Fibroblast of pulmonary artery (primary cell): ENCODE measurements around the gene ROR1.

Experiments used
- DNase-seq: peaks from one replicate; pipeline ENCODE4 v3.0.0-alpha.2; 2010; ENCODE audit warnings: low read depth
- H3K4me3 ChIP-seq: replicated peaks from 2 replicates; pipeline ENCODE4 v1.5.1; 2011; ENCODE audit warnings: low read depth, mild to moderate bottlenecking, control low read depth, low read length, moderate library complexity
- TF ChIP-seq, protein P1 (sequence below): IDR thresholded peaks from 2 replicates; pipeline ENCODE4 v1.5.1; 2011; ENCODE audit warnings: mild to moderate bottlenecking, control low read depth, low read length, inconsistent platforms; ENCODE audit errors: missing control alignments

Gene ROR1

DNA sequence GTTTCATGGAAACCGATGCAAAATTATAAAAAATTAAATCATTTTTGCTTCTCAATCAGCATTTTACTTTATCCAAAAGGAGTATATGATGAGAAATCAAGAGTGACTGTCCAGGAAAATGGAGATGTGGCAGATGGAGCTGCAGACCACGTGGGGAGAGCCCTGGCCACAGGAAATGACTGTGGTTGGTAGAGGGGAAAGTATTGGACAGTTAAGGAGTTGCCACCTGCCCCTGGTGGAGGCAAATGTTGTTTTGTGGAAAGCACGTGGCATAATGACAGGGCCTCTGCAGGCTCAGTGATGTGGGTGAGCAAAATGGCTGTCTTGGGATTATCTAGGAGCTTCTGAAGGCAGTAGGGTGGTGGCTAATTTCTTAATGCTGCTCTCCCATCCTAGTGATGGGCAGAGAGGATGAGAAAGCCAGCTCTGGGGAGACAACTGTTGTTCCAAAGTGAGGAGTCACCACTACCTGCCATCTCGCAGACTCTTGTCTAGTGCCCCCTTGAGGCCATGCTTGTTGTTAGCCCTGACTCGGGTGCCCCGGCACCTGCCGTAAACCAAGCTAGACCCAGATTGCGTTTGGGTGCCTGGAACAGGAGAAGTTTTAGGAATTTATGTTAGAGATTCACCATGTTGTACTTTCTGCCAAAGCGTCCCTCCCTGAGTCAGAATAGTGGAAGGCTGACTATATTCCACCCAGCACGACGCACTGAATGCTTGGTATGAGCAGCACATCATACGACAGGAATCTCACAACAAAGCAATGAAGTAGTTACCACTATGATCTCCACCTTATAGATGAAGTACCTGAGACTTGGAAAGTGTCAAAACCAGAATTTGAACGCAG is 144.0 kb downstream of the ROR1 start:
- H3K4me3 ChIP-seq = no peak overlapping the region
- TF ChIP-seq, protein P1, sequence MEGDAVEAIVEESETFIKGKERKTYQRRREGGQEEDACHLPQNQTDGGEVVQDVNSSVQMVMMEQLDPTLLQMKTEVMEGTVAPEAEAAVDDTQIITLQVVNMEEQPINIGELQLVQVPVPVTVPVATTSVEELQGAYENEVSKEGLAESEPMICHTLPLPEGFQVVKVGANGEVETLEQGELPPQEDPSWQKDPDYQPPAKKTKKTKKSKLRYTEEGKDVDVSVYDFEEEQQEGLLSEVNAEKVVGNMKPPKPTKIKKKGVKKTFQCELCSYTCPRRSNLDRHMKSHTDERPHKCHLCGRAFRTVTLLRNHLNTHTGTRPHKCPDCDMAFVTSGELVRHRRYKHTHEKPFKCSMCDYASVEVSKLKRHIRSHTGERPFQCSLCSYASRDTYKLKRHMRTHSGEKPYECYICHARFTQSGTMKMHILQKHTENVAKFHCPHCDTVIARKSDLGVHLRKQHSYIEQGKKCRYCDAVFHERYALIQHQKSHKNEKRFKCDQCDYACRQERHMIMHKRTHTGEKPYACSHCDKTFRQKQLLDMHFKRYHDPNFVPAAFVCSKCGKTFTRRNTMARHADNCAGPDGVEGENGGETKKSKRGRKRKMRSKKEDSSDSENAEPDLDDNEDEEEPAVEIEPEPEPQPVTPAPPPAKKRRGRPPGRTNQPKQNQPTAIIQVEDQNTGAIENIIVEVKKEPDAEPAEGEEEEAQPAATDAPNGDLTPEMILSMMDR = peak; percentile 8
- DNase-seq = no peak

DNA sequence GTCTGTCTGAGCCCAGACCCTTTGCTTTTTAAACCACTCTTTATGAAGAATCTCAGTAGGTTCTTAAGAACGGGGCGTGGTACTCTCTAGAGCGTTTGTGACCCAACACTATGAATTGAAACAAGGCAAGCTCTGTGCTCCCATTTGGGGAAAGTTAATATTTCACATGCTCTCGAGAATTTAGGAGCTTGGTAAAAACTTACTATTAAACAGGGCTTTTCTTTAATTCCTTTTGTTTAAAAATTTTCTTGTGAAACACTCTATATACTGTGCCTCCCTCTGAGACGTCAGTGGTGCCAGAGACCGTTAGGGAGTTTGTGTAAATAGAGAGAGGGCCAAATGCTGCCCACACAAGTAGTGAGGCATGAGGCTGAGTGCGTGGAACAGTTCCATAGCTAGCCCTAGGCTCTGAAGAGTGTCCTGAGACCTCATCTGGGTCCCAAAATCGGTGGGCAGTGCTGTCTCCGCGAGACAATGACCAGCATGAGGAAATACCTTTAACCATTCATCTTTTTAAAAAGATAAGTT is 144.7 kb downstream of the ROR1 start:
- no peak for DNase-seq
- H3K4me3 ChIP-seq = no peak overlapping the region
- TF ChIP-seq, protein P1 = no peak

DNA sequence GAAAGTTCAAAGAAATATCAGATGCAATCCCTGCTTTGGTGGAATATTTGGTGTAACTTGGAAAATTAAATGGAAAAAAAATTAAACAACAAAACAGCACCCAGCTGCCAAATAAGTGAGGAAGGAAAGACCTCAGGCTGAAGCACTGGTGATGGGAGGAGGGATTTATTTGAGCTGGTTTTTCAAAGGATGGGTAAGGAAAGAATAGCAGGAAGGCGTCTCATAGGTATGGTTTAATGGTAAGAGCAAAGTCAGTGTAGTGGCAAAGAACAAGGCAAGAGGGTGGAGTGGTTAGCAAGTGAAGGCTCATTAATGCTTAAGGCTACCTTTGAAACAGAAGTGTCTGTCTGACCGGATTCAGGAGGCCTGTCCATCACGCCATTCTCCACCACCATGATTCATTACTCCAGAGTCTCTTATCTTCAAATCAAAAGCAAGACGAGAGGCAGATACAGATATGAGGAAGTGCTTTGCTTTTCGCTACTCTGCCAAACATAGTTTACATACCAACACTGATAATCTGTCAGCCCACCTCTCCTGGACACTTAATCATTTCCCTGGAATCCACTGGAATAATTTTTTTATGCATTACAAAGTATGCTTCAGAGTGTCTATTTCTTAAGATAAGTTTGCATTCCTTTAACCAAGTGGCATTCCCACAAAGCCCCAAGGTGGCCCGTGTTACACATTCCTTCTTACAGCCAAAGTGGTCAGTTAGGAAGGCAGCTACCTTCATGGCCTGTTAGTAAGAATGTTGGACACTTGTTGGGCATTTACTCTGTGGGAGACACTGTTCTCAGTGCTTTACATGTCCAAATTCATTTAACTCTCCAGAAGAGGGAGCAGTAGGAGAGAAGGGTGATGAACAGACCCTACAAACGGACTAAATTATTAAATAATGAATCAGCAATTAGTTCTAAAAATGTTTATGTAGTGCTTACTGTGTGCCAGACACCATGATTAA is 146.6 kb downstream of the ROR1 start:
- peak; percentile 87 for DNase-seq
- TF ChIP-seq, protein P1 = peak; percentile 54
- no peak overlapping the region for H3K4me3 ChIP-seq

DNA sequence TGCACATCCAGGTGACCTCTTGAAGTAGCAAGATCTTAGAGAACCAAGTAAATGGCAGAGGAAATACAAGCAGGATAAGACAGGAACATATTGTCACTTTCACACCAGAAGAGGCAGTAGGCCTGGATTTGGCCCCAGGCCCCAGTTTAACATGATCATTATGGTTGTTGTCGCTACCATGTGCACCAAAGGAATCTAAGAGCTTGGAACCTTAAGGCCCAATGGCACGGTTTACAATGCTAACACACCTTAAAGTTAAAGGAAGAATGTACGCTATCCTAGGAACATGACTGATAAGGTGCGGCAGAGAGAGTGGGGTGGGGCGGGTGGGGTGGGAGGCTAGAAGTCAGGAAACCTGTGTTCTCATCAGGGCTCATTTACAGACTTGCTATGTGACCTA is 147.5 kb downstream of the ROR1 start:
- TF ChIP-seq, protein P1 = no peak
- no peak overlapping the region for H3K4me3 ChIP-seq
- DNase-seq = no peak

DNA sequence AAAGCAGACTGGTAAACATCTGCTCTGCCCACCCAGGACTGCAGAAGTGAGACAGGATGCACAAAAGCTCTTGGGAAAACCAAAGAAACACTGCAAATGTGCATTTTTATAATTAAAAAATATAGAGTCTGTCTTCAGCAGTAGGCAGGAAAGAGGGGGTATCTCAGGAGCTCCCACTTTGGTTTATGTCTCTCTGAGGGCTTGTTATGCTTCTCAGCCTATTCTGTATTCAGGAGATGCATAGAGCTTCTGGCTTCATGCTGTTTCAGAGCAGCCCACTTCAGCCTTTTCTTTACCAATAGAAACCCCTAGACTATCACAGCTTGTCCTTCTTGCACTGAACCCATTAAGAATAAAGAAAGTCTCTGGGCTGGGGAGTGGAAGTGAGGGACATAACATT is 148.0 kb downstream of the ROR1 start:
- DNase-seq = no peak
- H3K4me3 ChIP-seq = no peak overlapping the region
- TF ChIP-seq, protein P1 = no peak

DNA sequence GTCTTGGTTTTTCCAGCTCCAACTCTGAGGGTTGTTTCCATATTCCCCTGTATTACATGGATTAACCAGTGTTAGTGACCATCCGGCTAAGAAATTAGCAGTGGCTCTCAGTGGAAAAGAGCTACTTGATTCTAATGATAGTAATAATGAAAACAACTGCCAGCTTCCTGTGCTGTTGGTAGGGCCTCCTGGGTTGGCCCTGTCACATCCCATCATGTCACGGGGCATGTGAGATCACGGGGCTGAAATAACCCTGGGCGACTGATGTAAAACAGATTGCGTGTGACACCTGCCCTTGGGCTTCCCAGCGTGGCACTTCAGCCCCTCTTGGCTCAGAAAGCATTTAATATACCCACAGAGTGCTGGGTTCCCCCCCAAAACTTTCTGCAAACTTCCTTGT is 149.0 kb downstream of the ROR1 start:
- TF ChIP-seq, protein P1 = no peak
- H3K4me3 ChIP-seq = no peak overlapping the region
- DNase-seq = no peak
